Measurements from ENCODE around the gene POLE.

Gene POLE

DNA sequence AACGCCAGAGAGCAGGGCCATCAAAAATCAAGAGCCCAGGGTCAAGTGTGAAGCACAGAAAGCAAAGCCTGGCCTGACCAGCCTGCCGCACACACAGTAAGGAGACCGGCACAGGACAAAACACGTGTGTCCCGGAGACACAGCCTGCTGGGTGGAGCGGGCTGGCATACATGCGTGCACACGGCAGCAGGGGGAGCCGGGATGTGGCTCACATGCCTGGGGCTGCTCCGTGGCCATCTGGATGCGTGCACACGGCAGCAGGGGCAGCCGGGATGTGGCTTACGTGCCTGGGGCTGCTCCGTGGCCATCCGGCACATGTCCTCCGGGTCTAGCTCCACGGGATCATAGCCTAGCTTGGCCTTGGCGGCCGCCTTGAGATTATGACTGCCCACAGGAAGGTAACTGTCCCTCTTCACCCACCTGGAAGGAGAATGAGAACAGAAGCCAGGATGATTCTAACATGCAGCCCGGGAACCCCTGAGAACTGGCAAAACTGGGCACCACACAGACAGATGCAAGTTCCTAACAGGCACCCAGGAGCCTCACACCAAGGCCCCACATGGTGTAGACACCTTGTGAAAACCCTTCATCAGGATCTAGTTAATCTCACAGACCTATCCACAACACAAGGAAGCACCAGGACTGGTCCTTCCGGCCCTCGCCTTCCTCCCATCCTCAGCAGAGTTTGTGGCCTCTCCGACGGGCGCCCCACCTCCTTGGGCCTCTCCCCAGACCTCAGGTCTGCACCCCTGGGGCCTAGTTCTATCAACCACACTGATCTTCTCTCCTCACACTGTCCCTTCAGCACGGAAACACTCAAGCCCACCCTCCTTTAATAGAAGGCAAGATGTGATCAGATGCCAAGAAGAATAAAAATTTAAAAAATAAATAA is 13.6 kb downstream of the POLE start:
- TF ChIP-seq, protein P1, sequence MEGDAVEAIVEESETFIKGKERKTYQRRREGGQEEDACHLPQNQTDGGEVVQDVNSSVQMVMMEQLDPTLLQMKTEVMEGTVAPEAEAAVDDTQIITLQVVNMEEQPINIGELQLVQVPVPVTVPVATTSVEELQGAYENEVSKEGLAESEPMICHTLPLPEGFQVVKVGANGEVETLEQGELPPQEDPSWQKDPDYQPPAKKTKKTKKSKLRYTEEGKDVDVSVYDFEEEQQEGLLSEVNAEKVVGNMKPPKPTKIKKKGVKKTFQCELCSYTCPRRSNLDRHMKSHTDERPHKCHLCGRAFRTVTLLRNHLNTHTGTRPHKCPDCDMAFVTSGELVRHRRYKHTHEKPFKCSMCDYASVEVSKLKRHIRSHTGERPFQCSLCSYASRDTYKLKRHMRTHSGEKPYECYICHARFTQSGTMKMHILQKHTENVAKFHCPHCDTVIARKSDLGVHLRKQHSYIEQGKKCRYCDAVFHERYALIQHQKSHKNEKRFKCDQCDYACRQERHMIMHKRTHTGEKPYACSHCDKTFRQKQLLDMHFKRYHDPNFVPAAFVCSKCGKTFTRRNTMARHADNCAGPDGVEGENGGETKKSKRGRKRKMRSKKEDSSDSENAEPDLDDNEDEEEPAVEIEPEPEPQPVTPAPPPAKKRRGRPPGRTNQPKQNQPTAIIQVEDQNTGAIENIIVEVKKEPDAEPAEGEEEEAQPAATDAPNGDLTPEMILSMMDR (IDR thresholded peaks at IDR 0.05), result no peak
- no peak for TF ChIP-seq ZFX (IDR thresholded peaks at IDR 0.05; ENCODE audit: borderline replicate concordance)
- H3K27ac ChIP-seq, result no peak overlapping the region

GRCh38 chr12:132672678-132673077 is 14.5 kb downstream of the POLE start:
- no peak for TF ChIP-seq ZFX (IDR thresholded peaks at IDR 0.05; ENCODE audit: borderline replicate concordance)
- TF ChIP-seq, protein P1 (IDR thresholded peaks at IDR 0.05), result no peak

GRCh38 chr12:132672116-132672515 is 15.0 kb downstream of the POLE start:
- no peak for TF ChIP-seq ZFX (IDR thresholded peaks at IDR 0.05; ENCODE audit: borderline replicate concordance)
- TF ChIP-seq, protein P1 (IDR thresholded peaks at IDR 0.05), result no peak
- H3K27ac ChIP-seq, result no peak overlapping the region

More at GRCh38 chr12:132672678-132673077, 14.5 kb downstream of the POLE start:
- no peak overlapping the region for H3K27ac ChIP-seq

- TF ChIP-seq, protein P1 (IDR thresholded peaks at IDR 0.05), result no peak
- TF ChIP-seq ZFX (IDR thresholded peaks at IDR 0.05; ENCODE audit: borderline replicate concordance), result no peak
- no peak overlapping the region for H3K27ac ChIP-seq
These were observed 17.8 kb downstream of the POLE start for GRCh38 chr12:132669166-132669879.

DNA sequence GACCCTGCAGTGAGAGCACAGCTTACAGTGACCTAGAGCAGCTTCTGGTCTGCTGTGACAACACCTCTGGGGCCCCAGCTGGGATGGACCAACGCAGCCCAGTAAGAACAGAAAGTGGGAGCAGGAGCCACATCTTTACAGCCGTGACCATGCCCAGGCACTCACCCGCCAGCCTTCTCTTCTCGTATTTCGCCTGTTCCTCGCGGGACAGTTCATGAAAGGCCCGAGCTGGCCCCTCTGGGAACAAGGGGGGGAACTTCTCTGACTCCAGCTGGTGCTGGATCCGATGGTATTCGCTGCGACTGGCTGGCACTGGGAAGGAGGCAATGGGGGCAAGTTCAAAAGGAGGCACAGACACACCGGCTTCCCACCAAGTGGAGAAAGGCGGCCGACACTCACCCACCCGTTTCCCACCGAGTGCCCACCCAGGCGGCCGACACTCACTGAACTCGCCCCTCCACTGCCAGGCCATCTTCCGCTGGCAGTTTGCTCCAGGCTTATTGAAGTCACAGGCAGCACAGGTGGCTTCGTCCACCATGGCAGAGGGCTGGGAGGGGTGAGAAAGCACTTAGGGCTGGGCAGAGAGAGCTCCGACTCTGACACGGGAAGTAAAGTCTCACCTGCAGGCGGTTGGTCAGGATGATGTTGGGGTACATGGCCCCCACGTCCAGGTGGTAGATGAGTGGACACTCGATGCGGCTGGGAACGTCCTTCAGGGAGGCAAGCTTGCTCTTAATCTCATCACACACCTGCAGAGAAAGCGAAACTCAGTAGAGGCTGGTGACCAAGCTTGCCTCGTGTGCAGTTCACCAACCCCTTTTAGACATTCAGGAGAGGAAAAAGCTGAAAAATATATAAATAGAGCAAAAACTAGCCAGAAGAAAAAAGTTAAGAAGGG is 18.7 kb downstream of the POLE start:
- no peak overlapping the region for H3K27ac ChIP-seq
- TF ChIP-seq, protein P1 (IDR thresholded peaks at IDR 0.05), result no peak
- TF ChIP-seq ZFX (IDR thresholded peaks at IDR 0.05; ENCODE audit: borderline replicate concordance), result no peak

DNA sequence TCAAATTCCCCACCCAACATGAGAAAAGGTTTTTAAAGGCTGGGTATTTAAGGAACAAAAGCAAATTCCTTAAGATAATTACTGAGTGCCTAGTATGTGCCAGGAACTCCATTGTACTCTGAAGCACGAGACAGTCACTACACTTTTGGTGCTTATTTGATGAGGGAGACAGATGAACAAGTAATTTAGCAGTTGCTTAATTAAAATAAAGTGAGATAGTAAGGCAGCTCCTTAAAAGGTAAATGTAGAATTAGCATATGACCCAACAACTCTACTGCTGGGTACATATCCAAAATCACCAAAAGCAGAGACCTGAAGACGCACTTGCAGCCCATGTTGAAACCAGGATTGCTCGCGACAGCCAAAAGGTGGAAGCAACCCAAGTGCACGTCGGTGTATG is 21.3 kb downstream of the POLE start:
- TF ChIP-seq, protein P1 (IDR thresholded peaks at IDR 0.05), result no peak
- TF ChIP-seq ZFX (IDR thresholded peaks at IDR 0.05; ENCODE audit: borderline replicate concordance), result no peak
- H3K27ac ChIP-seq, result no peak overlapping the region

Measured in 22Rv1 (cell line).